Hypothalamus (tissue), 51 donors: ENCODE data around the gene CYTH1.

Experiments
- DNase-seq, 51 donors: peaks; one replicate each; lab custom pipeline; 2025; lab: John Stamatoyannopoulos, UW

The CYTH1 gene

DNA sequence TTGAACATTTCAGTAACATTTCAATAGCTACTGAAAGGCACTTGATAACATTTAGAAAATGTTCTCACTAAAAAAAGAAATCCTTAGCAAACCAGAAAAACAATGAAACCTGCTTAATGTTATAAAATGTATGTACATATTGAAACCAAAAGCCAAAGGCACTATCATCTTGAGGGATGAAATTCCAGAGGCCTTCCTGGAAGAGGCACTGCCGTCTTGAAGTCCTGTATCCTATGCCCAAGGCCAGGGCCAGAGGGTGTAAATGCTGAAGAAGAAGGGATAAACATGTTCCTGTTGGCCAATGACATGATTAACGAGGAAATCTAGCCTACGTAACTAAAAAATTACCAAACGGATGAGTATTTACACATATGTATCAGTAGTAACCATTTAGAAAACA, 147.9 kb downstream of the CYTH1 start:
- no peak for DNase-seq

- no peak for DNase-seq
Observed at GRCh38 chr17:78629436-78629995, 152.6 kb downstream of the CYTH1 start.

DNA sequence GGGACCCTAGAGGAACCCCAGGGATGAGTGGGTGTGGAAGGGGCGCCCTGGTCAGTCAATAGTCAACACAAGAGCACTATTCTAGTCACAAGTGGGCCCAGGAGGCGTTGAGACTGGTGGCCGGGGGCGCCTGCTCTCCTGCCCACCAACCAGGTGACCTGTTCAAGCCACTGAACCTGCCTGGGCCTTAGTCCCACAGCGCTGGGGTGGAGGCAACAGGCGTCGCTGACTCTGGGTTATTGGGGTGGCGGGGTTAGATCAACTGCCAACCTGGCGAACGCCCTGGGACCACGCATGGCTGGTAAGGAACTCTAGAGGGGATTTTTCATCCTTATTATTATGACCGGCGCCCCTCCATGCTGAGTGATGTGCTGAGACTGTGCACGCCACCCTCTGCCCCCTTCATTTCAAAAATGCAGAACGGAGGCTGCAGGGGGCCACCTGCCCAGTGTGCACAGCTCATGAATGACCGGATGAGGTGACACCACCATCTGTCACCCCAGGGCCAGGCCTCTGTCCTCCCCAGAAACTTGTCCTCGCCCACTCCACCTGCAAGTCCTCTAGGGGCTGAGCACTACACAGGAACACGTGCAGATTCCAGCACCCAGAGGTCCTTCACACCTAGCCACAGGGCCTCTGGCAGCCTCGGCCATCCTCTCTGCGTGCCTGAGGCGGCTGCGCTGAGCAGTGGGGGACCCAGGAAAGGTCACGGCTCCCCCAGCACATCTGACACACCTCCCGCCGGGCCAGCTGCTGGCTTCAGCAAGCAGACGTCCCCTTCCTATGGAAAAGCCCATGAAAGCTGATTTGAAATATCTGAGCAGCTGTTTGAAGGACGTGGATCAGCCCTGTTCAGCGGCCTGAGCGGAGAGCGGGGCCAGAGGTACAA, 153.3 kb downstream of the CYTH1 start:
- no peak for DNase-seq

GRCh38 chr17:78624324-78625151, 157.5 kb downstream of the CYTH1 start:
- DNase-seq: no peak
